Measurements from ENCODE around the gene DDX59. TPM values are rescaled to one million over a fixed set of nuclear protein-coding genes. Genes with fewer than 3 reads are reported as not detected.

The DDX59 gene
- polyA plus RNA-seq, 1 donor (not counting 4 experiments of a cell fraction or from before 2014, with no cell fraction given) = 14.4 TPM

DNA sequence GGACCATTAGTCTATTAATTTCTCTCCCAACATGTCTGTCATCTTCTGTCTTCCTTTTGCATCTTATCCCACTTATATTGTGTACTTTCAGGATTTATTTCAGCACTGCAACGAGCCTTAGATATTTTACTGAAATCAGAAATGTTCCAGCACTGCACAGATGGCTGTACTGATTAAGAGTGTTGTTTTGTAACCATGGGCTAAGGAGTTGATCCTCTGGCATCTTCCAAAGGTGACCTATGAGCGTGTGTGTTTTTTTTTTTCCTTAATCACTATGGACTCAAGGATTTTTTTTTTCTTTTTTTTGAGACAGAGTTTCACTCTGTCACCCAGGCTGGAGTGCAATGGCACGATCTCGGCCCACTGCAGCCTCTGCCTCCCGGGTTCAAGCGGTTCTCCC, 7.1 kb upstream of the DDX59 start:
- H3K27me3 ChIP-seq (ENCODE audit: control insufficient read depth, extremely low read depth, insufficient read depth, low read length) = no peaks in the 10 kb centered on the region
- no peak overlapping the region for H3K4me3 ChIP-seq (ENCODE audit: control insufficient read depth in 2 of 3, extremely low read depth in 1 of 3, insufficient read depth in 2 of 3, low read depth in 1 of 3, low read length in 3 of 3)
- dilution Hi-C loops (cut with MboI; ENCODE audit: extremely low pct_ligation_motif_present, low sequenced_read_pairs) = loop anchor here (10.0 kb wide), 1 partner anchor 48 kb away; no protein-coding TSS in a partner anchor
- no peaks in the 10 kb centered on the region for H3K36me3 ChIP-seq (ENCODE audit: control insufficient read depth in 2 of 2, extremely low read depth in 1 of 2, insufficient read depth in 2 of 2, low read length in 2 of 2)
- H2AFZ ChIP-seq (ENCODE audit: control insufficient read depth, low read length) = no peak overlapping the region
- H3K79me2 ChIP-seq (ENCODE audit: control insufficient read depth, insufficient read depth, low read length) = no peaks in the 10 kb centered on the region
- H3K9me1 ChIP-seq (ENCODE audit: control insufficient read depth, extremely low read depth, insufficient read depth, low read length) = no peaks in the 10 kb centered on the region
- H3K27ac ChIP-seq (ENCODE audit: control insufficient read depth, insufficient read depth, low read length) = no peak overlapping the region
- no peak for FAIRE-seq
- H3K9me3 ChIP-seq (ENCODE audit: control insufficient read depth, low read depth, low read length) = no peaks in the 10 kb centered on the region
- H3K4me1 ChIP-seq (ENCODE audit: control insufficient read depth, extremely low read depth, insufficient read depth, low read length) = peaks cover 33% of the 10 kb centered on the region
- no peaks in the 10 kb centered on the region for H4K20me1 ChIP-seq (ENCODE audit: control insufficient read depth, extremely low read depth, insufficient read depth, low read length)
- TF ChIP-seq, protein P1, sequence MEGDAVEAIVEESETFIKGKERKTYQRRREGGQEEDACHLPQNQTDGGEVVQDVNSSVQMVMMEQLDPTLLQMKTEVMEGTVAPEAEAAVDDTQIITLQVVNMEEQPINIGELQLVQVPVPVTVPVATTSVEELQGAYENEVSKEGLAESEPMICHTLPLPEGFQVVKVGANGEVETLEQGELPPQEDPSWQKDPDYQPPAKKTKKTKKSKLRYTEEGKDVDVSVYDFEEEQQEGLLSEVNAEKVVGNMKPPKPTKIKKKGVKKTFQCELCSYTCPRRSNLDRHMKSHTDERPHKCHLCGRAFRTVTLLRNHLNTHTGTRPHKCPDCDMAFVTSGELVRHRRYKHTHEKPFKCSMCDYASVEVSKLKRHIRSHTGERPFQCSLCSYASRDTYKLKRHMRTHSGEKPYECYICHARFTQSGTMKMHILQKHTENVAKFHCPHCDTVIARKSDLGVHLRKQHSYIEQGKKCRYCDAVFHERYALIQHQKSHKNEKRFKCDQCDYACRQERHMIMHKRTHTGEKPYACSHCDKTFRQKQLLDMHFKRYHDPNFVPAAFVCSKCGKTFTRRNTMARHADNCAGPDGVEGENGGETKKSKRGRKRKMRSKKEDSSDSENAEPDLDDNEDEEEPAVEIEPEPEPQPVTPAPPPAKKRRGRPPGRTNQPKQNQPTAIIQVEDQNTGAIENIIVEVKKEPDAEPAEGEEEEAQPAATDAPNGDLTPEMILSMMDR (optimal IDR thresholded peaks at IDR 0.05 in 1 of 3, IDR thresholded peaks at IDR 0.05 in 1 of 3, conservative IDR thresholded peaks at IDR 0.05 in 1 of 3; ENCODE audit: extremely low read depth in 1 of 3, insufficient read depth in 2 of 3, low read length in 3 of 3) = no peak
- no peak for TF ChIP-seq EZH2 (IDR thresholded peaks at IDR 0.05; ENCODE audit: low read length)
- no peak for DNase-seq (ENCODE audit: low read depth, low spot score)
- no peak overlapping the region for H3K4me2 ChIP-seq (ENCODE audit: control insufficient read depth, extremely low read depth, insufficient read depth, low read depth, low read length)
- no peak overlapping the region for H3K9ac ChIP-seq (ENCODE audit: control insufficient read depth, extremely low read depth, insufficient read depth, low read length)

GRCh38 chr1:200675588-200675852, 5.8 kb upstream of the DDX59 start:
- FAIRE-seq = no peak
- peak overlapping the region; percentile 92 for H3K27ac ChIP-seq (ENCODE audit: control insufficient read depth, insufficient read depth, low read length)
- H3K4me2 ChIP-seq (ENCODE audit: control insufficient read depth, extremely low read depth, insufficient read depth, low read depth, low read length) = peak overlapping the region; percentile 75

More at GRCh38 chr1:200675588-200675852, 5.8 kb upstream of the DDX59 start:
- dilution Hi-C loops (cut with MboI; ENCODE audit: extremely low pct_ligation_motif_present, low sequenced_read_pairs) = loop anchor here (10.0 kb wide), 1 partner anchor 49 kb away; no protein-coding TSS in a partner anchor
- H3K9ac ChIP-seq (ENCODE audit: control insufficient read depth, extremely low read depth, insufficient read depth, low read length) = peak overlapping the region; percentile 69
- peak overlapping the region in 1 of 3 experiments; percentile 36 for H3K4me3 ChIP-seq (ENCODE audit: control insufficient read depth in 2 of 3, extremely low read depth in 1 of 3, insufficient read depth in 2 of 3, low read depth in 1 of 3, low read length in 3 of 3)
- H3K9me3 ChIP-seq (ENCODE audit: control insufficient read depth, low read depth, low read length) = no peaks in the 10 kb centered on the region
- no peaks in the 10 kb centered on the region for H3K9me1 ChIP-seq (ENCODE audit: control insufficient read depth, extremely low read depth, insufficient read depth, low read length)
- no peaks in the 10 kb centered on the region for H3K36me3 ChIP-seq (ENCODE audit: control insufficient read depth in 2 of 2, extremely low read depth in 1 of 2, insufficient read depth in 2 of 2, low read length in 2 of 2)
- no peaks in the 10 kb centered on the region for H3K79me2 ChIP-seq (ENCODE audit: control insufficient read depth, insufficient read depth, low read length)
- H4K20me1 ChIP-seq (ENCODE audit: control insufficient read depth, extremely low read depth, insufficient read depth, low read length) = no peaks in the 10 kb centered on the region
- peaks cover 43% of the 10 kb centered on the region for H3K4me1 ChIP-seq (ENCODE audit: control insufficient read depth, extremely low read depth, insufficient read depth, low read length)
- TF ChIP-seq EZH2 (IDR thresholded peaks at IDR 0.05; ENCODE audit: low read length) = no peak
- TF ChIP-seq, protein P1 (optimal IDR thresholded peaks at IDR 0.05 in 1 of 3, IDR thresholded peaks at IDR 0.05 in 1 of 3, conservative IDR thresholded peaks at IDR 0.05 in 1 of 3; ENCODE audit: extremely low read depth in 1 of 3, insufficient read depth in 2 of 3, low read length in 3 of 3) = no peak
- H3K27me3 ChIP-seq (ENCODE audit: control insufficient read depth, extremely low read depth, insufficient read depth, low read length) = no peaks in the 10 kb centered on the region
- no peak overlapping the region for H2AFZ ChIP-seq (ENCODE audit: control insufficient read depth, low read length)
- no peak for DNase-seq (ENCODE audit: low read depth, low spot score)

Data from keratinocyte (primary cell).